Measurements from ENCODE around the gene TGM1.

Gene TGM1

GRCh38 chr14:24289649-24290280 is 26.8 kb upstream of the TGM1 start:
- H3K9ac ChIP-seq (ENCODE audit: low read depth, low read length): no peak overlapping the region
- H3K9me3 ChIP-seq (ENCODE audit: control insufficient read depth, insufficient read depth, low read length): no peaks in the 10 kb centered on the region
- no peak overlapping the region for H3K27ac ChIP-seq (ENCODE audit: low read depth, low read length)
- no peak overlapping the region for H3K4me3 ChIP-seq (ENCODE audit: low read depth, low read length)
- H3K27me3 ChIP-seq (ENCODE audit: control insufficient read depth, insufficient read depth, low read length): no peaks in the 10 kb centered on the region
- H3K36me3 ChIP-seq (ENCODE audit: control insufficient read depth, insufficient read depth, low read length): peaks cover 26% of the 10 kb centered on the region
- no peaks in the 10 kb centered on the region for H3K4me1 ChIP-seq (ENCODE audit: control insufficient read depth, insufficient read depth, low read length)

GRCh38 chr14:24286996-24287395 is 24.0 kb upstream of the TGM1 start:
- Histone ChIP-seq H3K4me3 (ENCODE audit: low read depth, low read length) (no peak overlapping the region), H3K9me3 (ENCODE audit: control insufficient read depth, insufficient read depth, low read length) (no peaks in the 10 kb centered on the region), H3K27me3 (ENCODE audit: control insufficient read depth, insufficient read depth, low read length) (no peaks in the 10 kb centered on the region), H3K4me1 (ENCODE audit: control insufficient read depth, insufficient read depth, low read length) (no peaks in the 10 kb centered on the region), H3K9ac (ENCODE audit: low read depth, low read length) (no peak overlapping the region), H3K27ac (ENCODE audit: low read depth, low read length) (no peak overlapping the region), H3K36me3 (ENCODE audit: control insufficient read depth, insufficient read depth, low read length) (peaks cover 15% of the 10 kb centered on the region)

- H3K36me3 ChIP-seq (ENCODE audit: control insufficient read depth, insufficient read depth, low read length): peaks cover 11% of the 10 kb centered on the region
- no peak overlapping the region for H3K4me3 ChIP-seq (ENCODE audit: low read depth, low read length)
- no peaks in the 10 kb centered on the region for H3K9me3 ChIP-seq (ENCODE audit: control insufficient read depth, insufficient read depth, low read length)
- no peaks in the 10 kb centered on the region for H3K4me1 ChIP-seq (ENCODE audit: control insufficient read depth, insufficient read depth, low read length)
- no peaks in the 10 kb centered on the region for H3K27me3 ChIP-seq (ENCODE audit: control insufficient read depth, insufficient read depth, low read length)
- no peak overlapping the region for H3K9ac ChIP-seq (ENCODE audit: low read depth, low read length)
- H3K27ac ChIP-seq (ENCODE audit: low read depth, low read length): no peak overlapping the region
Observed at GRCh38 chr14:24285351-24285750, 22.4 kb upstream of the TGM1 start.

- no peaks in the 10 kb centered on the region for H3K9me3 ChIP-seq (ENCODE audit: control insufficient read depth, insufficient read depth, low read length)
- H3K4me1 ChIP-seq (ENCODE audit: control insufficient read depth, insufficient read depth, low read length): no peaks in the 10 kb centered on the region
- H3K27ac ChIP-seq (ENCODE audit: low read depth, low read length): no peak overlapping the region
- H3K9ac ChIP-seq (ENCODE audit: low read depth, low read length): no peak overlapping the region
- H3K4me3 ChIP-seq (ENCODE audit: low read depth, low read length): no peak overlapping the region
- H3K36me3 ChIP-seq (ENCODE audit: control insufficient read depth, insufficient read depth, low read length): peaks cover 3% of the 10 kb centered on the region
- no peaks in the 10 kb centered on the region for H3K27me3 ChIP-seq (ENCODE audit: control insufficient read depth, insufficient read depth, low read length)
Observed at GRCh38 chr14:24284501-24285035, 21.6 kb upstream of the TGM1 start.

GRCh38 chr14:24283796-24284460 is 21.0 kb upstream of the TGM1 start:
- H3K27ac ChIP-seq (ENCODE audit: low read depth, low read length): no peak overlapping the region
- no peaks in the 10 kb centered on the region for H3K4me1 ChIP-seq (ENCODE audit: control insufficient read depth, insufficient read depth, low read length)
- H3K4me3 ChIP-seq (ENCODE audit: low read depth, low read length): no peak overlapping the region
- no peaks in the 10 kb centered on the region for H3K27me3 ChIP-seq (ENCODE audit: control insufficient read depth, insufficient read depth, low read length)
- H3K36me3 ChIP-seq (ENCODE audit: control insufficient read depth, insufficient read depth, low read length): no peaks in the 10 kb centered on the region
- H3K9me3 ChIP-seq (ENCODE audit: control insufficient read depth, insufficient read depth, low read length): no peaks in the 10 kb centered on the region
- no peak overlapping the region for H3K9ac ChIP-seq (ENCODE audit: low read depth, low read length)

- Histone ChIP-seq H3K9me3 (ENCODE audit: control insufficient read depth, insufficient read depth, low read length) (no peaks in the 10 kb centered on the region), H3K9ac (ENCODE audit: low read depth, low read length) (no peak overlapping the region), H3K27me3 (ENCODE audit: control insufficient read depth, insufficient read depth, low read length) (no peaks in the 10 kb centered on the region), H3K36me3 (ENCODE audit: control insufficient read depth, insufficient read depth, low read length) (no peaks in the 10 kb centered on the region), H3K27ac (ENCODE audit: low read depth, low read length) (no peak overlapping the region), H3K4me1 (ENCODE audit: control insufficient read depth, insufficient read depth, low read length) (no peaks in the 10 kb centered on the region), H3K4me3 (ENCODE audit: low read depth, low read length) (no peak overlapping the region)
Observed at GRCh38 chr14:24282736-24283135, 19.8 kb upstream of the TGM1 start.

GRCh38 chr14:24281636-24282035 is 18.7 kb upstream of the TGM1 start:
- Histone ChIP-seq H3K27ac (ENCODE audit: low read depth, low read length) (no peak overlapping the region), H3K4me3 (ENCODE audit: low read depth, low read length) (no peak overlapping the region), H3K9ac (ENCODE audit: low read depth, low read length) (no peak overlapping the region), H3K4me1 (ENCODE audit: control insufficient read depth, insufficient read depth, low read length) (no peaks in the 10 kb centered on the region), H3K36me3 (ENCODE audit: control insufficient read depth, insufficient read depth, low read length) (no peaks in the 10 kb centered on the region), H3K27me3 (ENCODE audit: control insufficient read depth, insufficient read depth, low read length) (no peaks in the 10 kb centered on the region), H3K9me3 (ENCODE audit: control insufficient read depth, insufficient read depth, low read length) (no peaks in the 10 kb centered on the region)

GRCh38 chr14:24280797-24281460 is 18.0 kb upstream of the TGM1 start:
- H3K27me3 ChIP-seq (ENCODE audit: control insufficient read depth, insufficient read depth, low read length): no peaks in the 10 kb centered on the region
- no peak overlapping the region for H3K27ac ChIP-seq (ENCODE audit: low read depth, low read length)
- no peaks in the 10 kb centered on the region for H3K36me3 ChIP-seq (ENCODE audit: control insufficient read depth, insufficient read depth, low read length)
- no peak overlapping the region for H3K4me3 ChIP-seq (ENCODE audit: low read depth, low read length)
- H3K9me3 ChIP-seq (ENCODE audit: control insufficient read depth, insufficient read depth, low read length): no peaks in the 10 kb centered on the region
- no peak overlapping the region for H3K9ac ChIP-seq (ENCODE audit: low read depth, low read length)
- H3K4me1 ChIP-seq (ENCODE audit: control insufficient read depth, insufficient read depth, low read length): no peaks in the 10 kb centered on the region

GRCh38 chr14:24279301-24280186 is 16.6 kb upstream of the TGM1 start:
- Histone ChIP-seq H3K27me3 (ENCODE audit: control insufficient read depth, insufficient read depth, low read length) (no peaks in the 10 kb centered on the region), H3K27ac (ENCODE audit: low read depth, low read length) (no peak overlapping the region), H3K4me3 (ENCODE audit: low read depth, low read length) (no peak overlapping the region), H3K4me1 (ENCODE audit: control insufficient read depth, insufficient read depth, low read length) (no peaks in the 10 kb centered on the region), H3K9ac (ENCODE audit: low read depth, low read length) (no peak overlapping the region), H3K36me3 (ENCODE audit: control insufficient read depth, insufficient read depth, low read length) (no peaks in the 10 kb centered on the region), H3K9me3 (ENCODE audit: control insufficient read depth, insufficient read depth, low read length) (no peaks in the 10 kb centered on the region)

GRCh38 chr14:24278424-24278823 is 15.4 kb upstream of the TGM1 start:
- no peak overlapping the region for H3K27ac ChIP-seq (ENCODE audit: low read depth, low read length)
- no peaks in the 10 kb centered on the region for H3K27me3 ChIP-seq (ENCODE audit: control insufficient read depth, insufficient read depth, low read length)
- peaks cover 4% of the 10 kb centered on the region; the same call in 1 of the 2 replicates for H3K4me1 ChIP-seq (ENCODE audit: control insufficient read depth, insufficient read depth, low read length)
- H3K36me3 ChIP-seq (ENCODE audit: control insufficient read depth, insufficient read depth, low read length): no peaks in the 10 kb centered on the region
- no peak overlapping the region for H3K4me3 ChIP-seq (ENCODE audit: low read depth, low read length)
- H3K9me3 ChIP-seq (ENCODE audit: control insufficient read depth, insufficient read depth, low read length): no peaks in the 10 kb centered on the region
- no peak overlapping the region for H3K9ac ChIP-seq (ENCODE audit: low read depth, low read length)

All from HUES48 (cell line).